Mesenteric fat pad (tissue), 1 donor: ENCODE results near the gene SASH1. TPM values are rescaled to one million over a fixed set of nuclear protein-coding genes. Genes with fewer than 3 reads are reported as not detected.

Source experiments
- DNase-seq: peaks from one replicate; pipeline ENCODE4 v3.0.0-alpha.2; 2020; ENCODE audit warnings: low spot score
- total RNA-seq: library from RNA; stranded (reverse); fragmentation: NEBNext Ultra II Directional; extraction: Animal tissue kit (Norgen Biotek cat#: 25700); gene quantifications from one replicate; pipeline ENCODE4 v1.2.1, GENCODE V29; 2021
- donor health status: DM: yes; HTN: yes; CAD: no.

SASH1 gene
- total RNA-seq, 1 donor from 2014 or later: 143 TPM

DNA sequence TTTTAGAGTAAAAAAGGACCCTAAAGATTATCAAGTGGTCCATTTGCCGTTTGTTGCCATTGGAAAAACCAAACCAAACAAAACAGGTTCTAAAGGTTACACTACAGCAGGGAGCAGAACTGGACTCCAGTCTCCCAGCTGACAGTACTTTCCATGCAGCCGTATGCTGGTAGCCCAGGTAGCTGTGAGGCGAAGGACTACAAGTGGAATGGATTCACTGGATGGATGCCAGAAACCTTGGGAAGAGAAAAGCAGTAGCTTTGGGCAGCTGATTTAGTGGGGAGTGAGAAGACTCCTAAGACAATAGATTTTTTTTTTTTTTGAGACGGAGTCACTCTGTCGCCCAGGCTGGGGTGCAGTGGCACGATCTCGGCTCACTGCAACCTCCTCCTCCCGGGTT lies 88.3 kb downstream of the SASH1 start:
- no peak for DNase-seq

DNA sequence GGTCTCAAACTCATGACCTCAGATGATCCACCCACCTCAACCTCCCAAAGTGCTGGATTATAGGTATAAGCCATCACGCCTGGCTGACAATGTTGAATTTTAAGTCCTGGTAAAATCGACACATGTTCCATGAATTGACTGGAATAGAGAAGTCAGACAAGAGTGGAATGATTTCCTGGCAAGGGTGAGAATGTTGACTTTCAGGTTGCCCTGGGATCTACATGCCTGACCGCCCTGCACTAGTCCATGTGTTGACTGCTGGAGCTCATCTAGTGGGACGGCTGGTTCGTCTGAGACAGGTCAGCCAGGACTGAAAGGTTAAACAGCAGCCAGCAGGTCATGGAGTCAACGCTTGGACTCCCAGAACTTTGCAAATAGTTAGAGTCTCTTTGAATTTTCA lies 88.8 kb downstream of the SASH1 start:
- no peak for DNase-seq

DNA sequence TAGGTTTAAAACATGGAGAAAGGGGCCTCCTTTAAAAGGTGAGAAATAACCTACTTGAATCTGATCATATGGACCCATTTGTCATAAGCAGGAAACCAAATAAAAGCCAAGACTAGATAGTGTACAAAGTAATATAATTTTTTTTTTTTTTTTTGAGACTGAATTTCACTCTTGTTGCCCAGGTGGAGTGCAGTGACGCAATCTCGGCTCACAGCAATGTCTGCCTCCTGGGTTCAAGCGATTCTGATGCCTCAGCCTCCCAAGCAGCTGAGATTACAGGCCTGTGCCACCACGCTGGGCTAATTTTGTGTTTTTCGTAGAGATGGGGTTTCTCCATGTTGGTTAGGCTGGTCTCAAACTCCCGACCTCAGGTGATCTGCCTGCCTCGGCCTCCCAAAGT lies 89.2 kb downstream of the SASH1 start:
- DNase-seq: no peak

GRCh38 chr6:148432462-148433195 lies 90.0 kb downstream of the SASH1 start:
- DNase-seq: no peak

GRCh38 chr6:148435386-148435785 lies 92.7 kb downstream of the SASH1 start:
- no peak for DNase-seq

DNA sequence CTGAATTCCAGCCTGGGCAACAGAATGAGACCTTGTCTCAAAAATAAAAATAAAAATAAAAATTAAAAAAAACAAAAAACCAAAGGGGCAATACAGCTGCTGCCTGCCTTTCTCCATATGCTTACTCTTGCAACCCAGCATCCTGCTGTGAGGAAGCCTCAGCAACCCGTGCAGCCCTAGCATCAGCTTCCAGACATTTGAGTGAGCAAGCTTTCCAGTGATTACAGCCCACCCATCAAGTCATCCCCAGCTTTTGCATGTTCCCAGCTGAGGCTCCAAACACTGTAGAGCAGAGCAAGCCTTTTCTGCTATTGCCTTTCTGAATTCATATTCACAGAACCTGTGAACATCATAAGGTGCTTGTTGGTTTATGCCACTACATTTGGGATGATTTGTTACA lies 93.8 kb downstream of the SASH1 start:
- DNase-seq: no peak

- no peak for DNase-seq
These were observed 96.0 kb downstream of the SASH1 start for GRCh38 chr6:148438632-148439031.

DNA sequence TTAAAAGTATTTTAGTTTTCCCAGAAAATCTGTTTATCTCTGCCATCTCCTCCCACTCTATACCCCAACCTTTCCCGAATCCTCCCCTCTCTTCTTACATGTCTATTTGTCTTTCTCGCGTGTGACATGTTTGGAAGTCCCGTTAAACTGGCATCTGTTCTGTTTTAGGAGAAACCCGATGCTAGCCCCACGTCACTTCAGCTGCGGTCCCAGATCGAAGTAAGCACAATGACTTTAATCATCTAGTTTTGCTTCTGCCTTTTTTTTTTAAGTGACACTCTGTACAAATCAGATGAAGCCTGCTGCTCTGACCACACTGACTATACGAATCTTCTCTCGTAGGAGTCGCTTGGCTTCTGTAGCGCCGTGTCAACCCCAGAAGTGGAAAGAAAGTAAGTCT lies 97.4 kb downstream of the SASH1 start:
- DNase-seq: no peak

- DNase-seq: no peak
These were observed 98.3 kb downstream of the SASH1 start for GRCh38 chr6:148440877-148441453.

DNA sequence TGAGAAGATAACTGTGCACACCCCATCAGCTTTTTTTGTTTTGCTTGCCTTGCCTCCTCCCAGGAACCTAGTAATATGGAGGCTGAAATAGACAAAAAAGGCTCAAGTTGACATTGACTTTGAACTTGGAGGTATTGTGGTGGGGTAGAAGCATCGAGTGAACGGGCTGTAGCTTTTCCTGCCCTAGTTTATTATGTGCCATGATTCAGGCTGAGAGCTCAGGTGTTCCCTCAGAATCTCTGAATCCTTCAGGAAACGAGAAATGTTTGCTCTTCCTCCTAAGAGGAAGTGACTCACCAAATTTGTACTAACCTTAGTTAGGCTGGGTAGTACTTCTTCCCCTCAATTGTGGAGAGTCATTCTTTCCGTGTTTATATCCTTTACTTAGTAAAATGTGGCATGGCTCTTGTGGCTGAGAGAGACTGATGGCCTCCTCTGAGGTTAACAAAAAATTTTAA lies 98.8 kb downstream of the SASH1 start:
- DNase-seq: no peak

GRCh38 chr6:148443798-148444560 lies 101.3 kb downstream of the SASH1 start:
- DNase-seq: no peak

GRCh38 chr6:148445116-148445515 lies 102.5 kb downstream of the SASH1 start:
- DNase-seq: no peak

- DNase-seq: no peak
These were observed 103.0 kb downstream of the SASH1 start for GRCh38 chr6:148445620-148446019.

DNA sequence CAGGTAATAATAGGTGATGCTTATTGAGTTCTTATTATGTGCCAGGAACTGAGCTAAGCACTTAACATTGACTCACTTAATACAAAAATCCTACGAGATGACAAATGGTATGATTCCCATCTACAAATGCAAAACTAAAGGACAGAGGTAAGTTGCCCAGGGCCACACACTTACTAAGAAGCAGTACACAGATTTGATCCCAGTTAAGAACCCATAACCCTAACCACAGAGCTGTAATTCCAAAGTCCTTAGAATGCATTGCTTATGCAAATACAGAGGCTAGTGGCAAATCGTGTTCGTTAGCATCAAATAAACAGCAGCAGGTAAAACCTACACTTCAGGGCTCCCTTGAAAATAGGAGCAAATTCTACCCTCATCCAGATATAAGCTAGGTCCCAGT lies 104.0 kb downstream of the SASH1 start:
- DNase-seq: no peak

- no peak for DNase-seq
These were observed 105.0 kb downstream of the SASH1 start for GRCh38 chr6:148447521-148448230.

DNA sequence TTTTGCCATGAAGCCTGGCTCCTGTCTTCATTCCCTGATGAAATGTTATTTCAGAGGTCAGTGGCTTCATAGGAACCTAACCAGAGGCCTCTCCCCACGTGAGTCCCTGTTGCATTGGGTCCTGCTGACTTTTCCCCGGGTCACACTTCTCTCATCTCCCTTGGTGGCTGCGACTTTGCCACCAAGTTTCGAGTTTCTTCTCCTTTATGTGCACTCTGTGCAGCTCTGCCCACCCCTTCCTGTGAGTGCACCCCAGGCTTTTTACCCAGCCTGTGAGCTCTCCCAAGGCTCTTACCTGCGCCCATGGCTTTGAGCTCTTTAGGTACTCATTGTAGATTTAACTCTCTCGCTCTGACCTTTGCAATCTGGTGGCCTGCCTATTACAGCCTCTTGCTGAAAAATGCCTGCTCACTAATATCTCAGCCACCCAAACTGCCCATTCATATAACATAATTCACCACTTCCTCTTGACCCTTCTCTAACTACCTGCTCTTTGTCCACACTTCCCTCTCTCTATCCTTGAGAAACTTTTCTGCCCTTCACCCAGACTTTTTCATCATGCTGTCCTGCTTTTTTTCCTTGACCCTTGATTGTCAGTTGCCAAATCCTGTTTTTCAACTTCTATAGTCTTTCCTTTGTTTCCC lies 105.9 kb downstream of the SASH1 start:
- DNase-seq: no peak

GRCh38 chr6:148450866-148451265 lies 108.2 kb downstream of the SASH1 start:
- no peak for DNase-seq

- DNase-seq: no peak
These were observed 109.1 kb downstream of the SASH1 start for GRCh38 chr6:148451690-148452089.

- DNase-seq: no peak
These were observed 110.2 kb downstream of the SASH1 start for GRCh38 chr6:148452876-148453275.

- no peak for DNase-seq
These were observed 111.3 kb downstream of the SASH1 start for GRCh38 chr6:148453906-148454305.

- no peak for DNase-seq
These were observed 112.6 kb downstream of the SASH1 start for GRCh38 chr6:148455225-148455624.
